Nephron (organoid): Measurements from ENCODE around the gene SMIM24.

Experiments
- H3K27ac Mint-ChIP-seq, 3 experiments: 2 replicates each; pipeline ENCODE4 v1.8.0; 2020; ENCODE audit warnings: mixed read lengths in 3 of 3, mild to moderate bottlenecking in 2 of 3, moderate library complexity in 1 of 3
- H3K27me3 Mint-ChIP-seq: 2 replicates; pipeline ENCODE4 v1.8.0; 2021; ENCODE audit warnings: low read depth, mild to moderate bottlenecking, moderate library complexity, mixed read lengths
- H3K36me3 Mint-ChIP-seq: 2 replicates; pipeline ENCODE4 v1.8.0; 2020; ENCODE audit warnings: low read depth, mixed read lengths
- H3K4me1 Mint-ChIP-seq: 2 replicates; pipeline ENCODE4 v1.8.0; 2020; ENCODE audit warnings: mixed read lengths
- H3K4me3 Mint-ChIP-seq, 3 experiments: 2 replicates each; pipeline ENCODE4 v1.8.0; 2020; ENCODE audit warnings: mild to moderate bottlenecking in 3 of 3, mixed read lengths in 3 of 3, moderate library complexity in 2 of 3
- H3K9me3 Mint-ChIP-seq: 2 replicates; pipeline ENCODE4 v1.8.0; 2020; ENCODE audit warnings: mixed read lengths
- CTCF ChIP-seq, 3 experiments: fragments of 200-600 bp; sonication (generic); IDR thresholded peaks; one replicate each; pipeline ENCODE4 v1.5.0; 2021; ENCODE audit warnings: antibody characterized with exemption in 3 of 3; ENCODE audit not compliant: unreplicated experiment in 3 of 3

The SMIM24 gene

GRCh38 chr19:3478409-3479176 is 1.7 kb downstream of the SMIM24 start:
- Mint-ChIP-seq H3K27me3 (peaks cover 44% of the 10 kb centered on the region), H3K4me3 (peak overlapping the region in 2 of 3 experiments; percentile 75 to 84), H3K9me3 (no peaks in the 10 kb centered on the region), H3K36me3 (no peaks in the 10 kb centered on the region), H3K27ac (peak overlapping the region in 1 of 3 experiments; percentile 89), H3K4me1 (no peaks in the 10 kb centered on the region)
- no peak for TF ChIP-seq CTCF (IDR thresholded peaks at IDR 0.05; ENCODE audit: unreplicated experiment in 3 of 3)

- Mint-ChIP-seq H3K4me3 (peak overlapping the region in 2 of 3 experiments; percentile 57 to 65), H3K9me3 (no peaks in the 10 kb centered on the region), H3K36me3 (no peaks in the 10 kb centered on the region), H3K4me1 (no peaks in the 10 kb centered on the region), H3K27me3 (peaks cover 44% of the 10 kb centered on the region), H3K27ac (peak overlapping the region in 2 of 3 experiments; percentile 21 to 42)
- no peak for TF ChIP-seq CTCF (IDR thresholded peaks at IDR 0.05; ENCODE audit: unreplicated experiment in 3 of 3)
These were observed 2.4 kb downstream of the SMIM24 start for GRCh38 chr19:3477951-3478350.

GRCh38 chr19:3477506-3477905 is 2.8 kb downstream of the SMIM24 start:
- TF ChIP-seq CTCF (IDR thresholded peaks at IDR 0.05; ENCODE audit: unreplicated experiment in 3 of 3), result no peak
- H3K9me3 Mint-ChIP-seq, result no peaks in the 10 kb centered on the region
- peaks cover 43% of the 10 kb centered on the region for H3K27me3 Mint-ChIP-seq
- H3K36me3 Mint-ChIP-seq, result no peaks in the 10 kb centered on the region
- H3K27ac Mint-ChIP-seq, result no peak overlapping the region
- no peaks in the 10 kb centered on the region for H3K4me1 Mint-ChIP-seq
- no peak overlapping the region for H3K4me3 Mint-ChIP-seq

- Mint-ChIP-seq H3K4me3 (no peak overlapping the region), H3K36me3 (no peaks in the 10 kb centered on the region), H3K27me3 (peaks cover 36% of the 10 kb centered on the region), H3K4me1 (no peaks in the 10 kb centered on the region), H3K9me3 (no peaks in the 10 kb centered on the region), H3K27ac (no peak overlapping the region)
- no peak for TF ChIP-seq CTCF (IDR thresholded peaks at IDR 0.05; ENCODE audit: unreplicated experiment in 3 of 3)
These were observed 3.5 kb downstream of the SMIM24 start for GRCh38 chr19:3476830-3477229.

DNA sequence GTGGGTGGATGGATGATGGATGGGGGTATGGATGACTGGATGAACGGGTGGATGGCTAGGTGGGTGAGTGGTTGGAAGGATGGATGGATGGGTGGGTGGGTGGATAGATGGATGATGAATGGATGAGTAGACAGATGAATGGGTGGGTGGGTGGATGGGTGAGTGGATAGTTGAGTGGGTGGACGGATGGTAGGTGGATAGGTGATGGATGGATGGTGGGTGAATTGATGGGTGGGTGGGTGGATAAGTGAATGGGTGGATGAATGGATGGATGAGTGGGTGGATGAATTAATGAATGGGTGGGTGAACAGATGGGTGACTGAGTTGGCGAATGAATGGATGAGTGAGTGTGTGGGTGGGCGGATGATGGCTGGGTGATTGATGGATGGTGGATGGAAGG is 4.9 kb downstream of the SMIM24 start:
- Mint-ChIP-seq H3K9me3 (no peaks in the 10 kb centered on the region), H3K36me3 (no peaks in the 10 kb centered on the region), H3K4me3 (no peak overlapping the region), H3K27ac (no peak overlapping the region), H3K4me1 (peaks cover 4% of the 10 kb centered on the region), H3K27me3 (peaks cover 22% of the 10 kb centered on the region)
- no peak for TF ChIP-seq CTCF (IDR thresholded peaks at IDR 0.05; ENCODE audit: unreplicated experiment in 3 of 3)

DNA sequence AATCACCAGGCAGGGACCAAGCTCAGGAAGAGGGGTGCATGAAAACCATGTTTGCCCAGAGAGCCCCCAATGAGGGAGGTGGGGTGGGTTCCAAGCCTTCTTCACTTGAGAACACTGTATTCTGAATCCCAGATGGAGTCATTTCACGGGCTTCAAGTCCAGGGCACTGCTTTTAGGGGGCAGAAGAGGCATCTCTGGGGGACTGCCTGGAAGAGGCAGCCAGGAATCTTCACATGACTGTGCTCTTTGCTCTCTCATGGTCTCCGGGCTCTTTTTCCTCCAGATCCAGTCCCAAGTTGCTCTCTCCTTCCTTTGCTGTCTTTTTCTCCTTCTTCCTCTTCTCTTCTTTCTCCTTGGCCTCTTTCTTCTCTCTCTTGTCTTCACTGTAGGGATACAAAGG is 5.7 kb downstream of the SMIM24 start:
- Mint-ChIP-seq H3K4me3 (no peak overlapping the region), H3K27ac (no peak overlapping the region), H3K9me3 (no peaks in the 10 kb centered on the region), H3K27me3 (peaks cover 19% of the 10 kb centered on the region), H3K36me3 (no peaks in the 10 kb centered on the region), H3K4me1 (peaks cover 5% of the 10 kb centered on the region)
- no peak for TF ChIP-seq CTCF (IDR thresholded peaks at IDR 0.05; ENCODE audit: unreplicated experiment in 3 of 3)
